A549 (cell line): Measurements from ENCODE around the gene ITPRID1. TPM values are rescaled to one million over a fixed set of nuclear protein-coding genes. Genes with fewer than 3 reads are reported as not detected.

Source experiments
- ATAC-seq, 2 experiments: fragments of 200-7000 bp in 1 of 2; fragments of >200 bp in 1 of 2; cut with Nextera tagmentation in 1 of 2; cut with Tn5 transposase in 1 of 2; 3 replicates each; pipeline versions ENCODE4 v1.8.0 to v1.9.1; 2018 to 2020; ENCODE audit warnings: mild to moderate bottlenecking in 1 of 2, moderate library complexity in 1 of 2
- CTCF ChIA-PET: fragments of 300-600 bp; sonication (Branson Sonifier 250); formaldehyde crosslinking; extraction: SDS; loops from one replicate; lab custom pipeline; 2021; ENCODE audit warnings: antibody characterized with exemption, inconsistent platforms; lab: Yijun Ruan, JAX
- POLR2A ChIA-PET: fragments of 350-600 bp; formaldehyde crosslinking; extraction: SDS; loops from one replicate; lab custom pipeline; 2021; ENCODE audit warnings: antibody characterized with exemption, inconsistent platforms; lab: Yijun Ruan, JAX
- DNase-seq, 2 experiments: peaks; one replicate each; pipeline versions ENCODE4 v3.0.0 to v3.0.0-alpha.2; 2011 to 2016; ENCODE audit warnings: low read depth in 1 of 2, low spot score in 1 of 2
- FAIRE-seq: peaks from 2 replicates; lab custom pipeline; 2011; peaks lifted over from hg19 to GRCh38; lab: Jason Lieb, UNC
- H3K27ac ChIP-seq, 2 experiments: fragments of >200 bp; sonication (Bioruptor Twin); formaldehyde crosslinking; 3 replicates each; pipeline ENCODE4 v1.5.1; 2016 to 2017
- H3K4me1 ChIP-seq: fragments of >200 bp; sonication (Bioruptor Twin); formaldehyde crosslinking; 3 replicates; pipeline ENCODE4 v1.6.1; 2016
- H3K4me2 ChIP-seq: fragments of >200 bp; sonication (Bioruptor Twin); formaldehyde crosslinking; 3 replicates; pipeline ENCODE4 v1.6.1; 2016
- H3K4me3 ChIP-seq: fragments of >200 bp; sonication (Bioruptor Twin); formaldehyde crosslinking; 3 replicates; pipeline ENCODE4 v1.5.1; 2016
- H3K9me3 ChIP-seq: fragments of >200 bp; sonication (Bioruptor Twin); formaldehyde crosslinking; 3 replicates; pipeline ENCODE4 v1.6.1; 2016
- BCL3 ChIP-seq: fragments of >200 bp; sonication (Bioruptor Twin); formaldehyde crosslinking; IDR thresholded peaks from 3 replicates; pipeline ENCODE4 v1.6.1; 2016
- CBX8 ChIP-seq: fragments of 200-600 bp; sonication (generic); IDR thresholded peaks from 2 replicates; pipeline ENCODE4 v1.6.1; 2016
- CEBPB ChIP-seq, 2 experiments: fragments of >200 bp in 1 of 2; sonication (Bioruptor Twin) in 1 of 2; formaldehyde crosslinking in 1 of 2; IDR thresholded peaks; 2 replicates each; pipeline ENCODE4 v1.6.1; 2012 to 2016
- CHD2 ChIP-seq: fragments of 150-350 bp; IDR thresholded peaks from 2 replicates; pipeline ENCODE4 v1.6.1; 2014; ENCODE audit warnings: low read length; ENCODE audit not compliant: partially characterized antibody
- CHD4 ChIP-seq: fragments of 200-600 bp; sonication (generic); IDR thresholded peaks from 2 replicates; pipeline ENCODE4 v1.6.1; 2016; ENCODE audit warnings: antibody characterized with exemption, mild to moderate bottlenecking, borderline replicate concordance
- E2F6 ChIP-seq: IDR thresholded peaks from 2 replicates; pipeline ENCODE4 v1.6.1; 2012; ENCODE audit warnings: low read depth, borderline replicate concordance
- FOSL2 ChIP-seq, 2 experiments: fragments of 450-650 bp in 1 of 2; fragments of >200 bp in 1 of 2; sonication (Bioruptor Twin) in 1 of 2; formaldehyde crosslinking; IDR thresholded peaks; 2 replicates each; pipeline versions ENCODE4 v1.5.0 to v1.6.1; 2016 to 2020; ENCODE audit warnings: mild to moderate bottlenecking in 1 of 2, moderate library complexity in 1 of 2
- HDAC2 ChIP-seq: fragments of 200-600 bp; sonication (generic); IDR thresholded peaks from 2 replicates; pipeline ENCODE4 v1.6.1; 2016
- HES2 ChIP-seq: fragments of >200 bp; sonication (Bioruptor Twin); formaldehyde crosslinking; IDR thresholded peaks from 2 replicates; pipeline ENCODE4 v1.6.1; 2016
- HOXB13 ChIP-seq: fragments of 250-450 bp; sonication (Bioruptor Pico); IDR thresholded peaks from 2 replicates; pipeline ENCODE4 v1.5.0; 2020; ENCODE audit warnings: low read depth, mild to moderate bottlenecking, moderate library complexity
- HOXB5 ChIP-seq: fragments of 250-450 bp; sonication (Bioruptor Pico); IDR thresholded peaks from 2 replicates; pipeline ENCODE4 v1.5.0; 2020; ENCODE audit warnings: mild to moderate bottlenecking, moderate library complexity
- JUNB ChIP-seq: fragments of >200 bp; sonication (Bioruptor Twin); formaldehyde crosslinking; IDR thresholded peaks from 2 replicates; pipeline ENCODE4 v1.6.1; 2016
- KDM1A ChIP-seq: fragments of 200-600 bp; sonication (generic); IDR thresholded peaks from 2 replicates; pipeline ENCODE4 v1.6.1; 2016; ENCODE audit warnings: low read depth, mild to moderate bottlenecking
- MAFK ChIP-seq: fragments of 450-650 bp; IDR thresholded peaks from 2 replicates; pipeline ENCODE4 v1.6.1; 2014; ENCODE audit not compliant: partially characterized antibody
- MYC ChIP-seq: IDR thresholded peaks from 2 replicates; pipeline ENCODE4 v1.6.1; 2012; ENCODE audit warnings: mild to moderate bottlenecking, inconsistent platforms, low read length, improper control_type of control experiment, borderline replicate concordance
- NFE2L2 ChIP-seq: fragments of 150-350 bp; conservative IDR thresholded peaks from 2 replicates; pipeline ENCODE4 v1.6.1; 2014; ENCODE audit warnings: low read length
- NR3C1 ChIP-seq: fragments of >200 bp; sonication (Bioruptor Twin); formaldehyde crosslinking; IDR thresholded peaks from 3 replicates; pipeline ENCODE4 v1.6.1; 2017
- PHF8 ChIP-seq: fragments of 200-600 bp; sonication (generic); IDR thresholded peaks from 2 replicates; pipeline ENCODE4 v1.6.1; 2016; ENCODE audit warnings: low read depth, mild to moderate bottlenecking, antibody characterized with exemption, moderate library complexity, borderline replicate concordance
- POLR2AphosphoS2 ChIP-seq: conservative IDR thresholded peaks from 2 replicates; pipeline ENCODE4 v1.6.1; 2012; ENCODE audit warnings: low read length, improper control_type of control experiment, inconsistent platforms
- RAD21 ChIP-seq, 2 experiments: fragments of >200 bp in 1 of 2; sonication (Bioruptor Twin) in 1 of 2; formaldehyde crosslinking in 1 of 2; IDR thresholded peaks in 1 of 2; conservative IDR thresholded peaks in 1 of 2; 2 replicates in 1 of 2; 3 replicates in 1 of 2; pipeline ENCODE4 v1.6.1; 2012 to 2018; ENCODE audit warnings: inconsistent platforms in 1 of 2
- RARB ChIP-seq: fragments of 250-450 bp; sonication (Bioruptor Pico); IDR thresholded peaks from 2 replicates; pipeline ENCODE4 v1.8.0; 2021; ENCODE audit warnings: mild to moderate bottlenecking, moderate library complexity
- RNF2 ChIP-seq: fragments of 200-600 bp; sonication (generic); IDR thresholded peaks from 2 replicates; pipeline ENCODE4 v1.6.1; 2016; ENCODE audit warnings: low read depth, mild to moderate bottlenecking, antibody characterized with exemption, moderate library complexity, borderline replicate concordance
- SMC3 ChIP-seq: fragments of >200 bp; sonication (Bioruptor Twin); formaldehyde crosslinking; IDR thresholded peaks from 3 replicates; pipeline ENCODE4 v1.6.1; 2018; ENCODE audit warnings: inconsistent platforms
- TFCP2L1 ChIP-seq: fragments of 250-450 bp; sonication (Bioruptor Pico); IDR thresholded peaks from 2 replicates; pipeline ENCODE4 v1.5.0; 2021; ENCODE audit warnings: mild to moderate bottlenecking
- ZSCAN20 ChIP-seq: fragments of 250-450 bp; sonication (Bioruptor Pico); IDR thresholded peaks from 2 replicates; pipeline ENCODE4 v1.8.0; 2022; ENCODE audit warnings: mild to moderate bottlenecking, moderate library complexity
- WGBS: methylation state at CpG from one replicate; pipeline ENCODE4 v1.1.6; 2017; ENCODE audit errors: missing lambda C conversion rate; 5-methylcytosine and 5-hydroxymethylcytosine counted together
- polyA plus RNA-seq, 4 experiments: library from polyadenylated mRNA; depleted of rRNA in 3 of 4; stranded (reverse); fragments of >200 nt; fragmentation: RNase III in 1 of 4; extraction: RNeasy Plus Mini Kit Qiagen cat#74134 plus additional on column Dnase treatment in 1 of 4; gene quantifications; 2 replicates in 3 of 4; 3 replicates in 1 of 4; pipeline ENCODE4 v1.2.3, GENCODE V29; 2011 to 2017
- TF ChIP-seq, protein P1 (sequence below): IDR thresholded peaks from 2 replicates; pipeline ENCODE4 v1.6.1; 2012

Gene ITPRID1
- polyA plus RNA-seq, 2 of the 4 experiments (the other 2 are of a cell fraction), result not detected

- H3K4me1 ChIP-seq, result no peaks in the 10 kb centered on the region
- peaks cover 8% of the 10 kb centered on the region; the same call in 2 of the 3 replicates for H3K9me3 ChIP-seq
- no peak overlapping the region for H3K4me3 ChIP-seq
- ATAC-seq (no peak), DNase-seq (no peak), FAIRE-seq (no peak)
- ChIA-PET POLR2A (no interaction called here), CTCF (interaction anchor here (0.6 kb wide), 1 partner anchor 139 kb away, joined by 4 read pairs; no protein-coding TSS in a partner anchor)
- TF ChIP-seq CHD4 (0 out of 2 replicates have a peak, but pooled peaks have one; percentile 68), HES2 (no peak), HDAC2 (peak; percentile 64; the same call in 1 of the 2 replicates)
- no peak overlapping the region for H3K4me2 ChIP-seq
- H3K27ac ChIP-seq, result no peak overlapping the region
These were observed 81.5 kb downstream of the ITPRID1 start for GRCh38 chr7:31595390-31595789.

GRCh38 chr7:31602041-31602625 lies 88.2 kb downstream of the ITPRID1 start:
- ATAC-seq (no peak), FAIRE-seq (no peak), DNase-seq (no peak)
- Histone ChIP-seq H3K4me1 (no peaks in the 10 kb centered on the region), H3K27ac (no peak overlapping the region), H3K9me3 (no peaks in the 10 kb centered on the region), H3K4me3 (no peak overlapping the region), H3K4me2 (no peak overlapping the region)
- ChIA-PET CTCF (no interaction called here), POLR2A (no interaction called here)
- no peak for TF ChIP-seq HOXB13
- TF ChIP-seq NR3C1, result no peak
- TF ChIP-seq HOXB5 (CRISPR knock-in tag), result no peak
- TF ChIP-seq CBX8, result no peak
- no peak for TF ChIP-seq JUNB
- no peak for TF ChIP-seq ZSCAN20 (CRISPR knock-in tag)
- no peak for TF ChIP-seq PHF8
- no peak for TF ChIP-seq CHD2
- TF ChIP-seq POLR2AphosphoS2, result no peak
- TF ChIP-seq KDM1A, result no peak
- TF ChIP-seq RARB (CRISPR knock-in tag), result no peak
- TF ChIP-seq MYC, result no peak
- no peak for TF ChIP-seq CHD4
- WGBS, result 52% methylated on average over 5 of the region's 5 CpGs

GRCh38 chr7:31603046-31603445 lies 89.2 kb downstream of the ITPRID1 start:
- Histone ChIP-seq H3K4me1 (no peaks in the 10 kb centered on the region), H3K9me3 (no peaks in the 10 kb centered on the region), H3K4me2 (no peak overlapping the region), H3K4me3 (no peak overlapping the region), H3K27ac (no peak overlapping the region)
- CTCF ChIA-PET, result no interaction called here
- ATAC-seq (no peak), FAIRE-seq (no peak), DNase-seq (no peak)
- POLR2A ChIA-PET, result no interaction called here
- WGBS, result 14% methylated on average over 5 of the region's 5 CpGs
- TF ChIP-seq CEBPB (IDR thresholded peaks at IDR 0.05), result no peak
- TF ChIP-seq RAD21 (conservative IDR thresholded peaks at IDR 0.05 in 1 of 2, IDR thresholded peaks at IDR 0.05 in 1 of 2), result no peak
- TF ChIP-seq TFCP2L1, result no peak
- no peak for TF ChIP-seq SMC3
- no peak for TF ChIP-seq MAFK
- no peak for TF ChIP-seq BCL3

- ChIA-PET POLR2A (no interaction called here), CTCF (interaction anchor here (1.4 kb wide), 1 partner anchor 479 kb away, joined by 3 read pairs; no protein-coding TSS in a partner anchor)
- Histone ChIP-seq H3K4me1 (no peaks in the 10 kb centered on the region), H3K4me2 (no peak overlapping the region), H3K4me3 (no peak overlapping the region), H3K27ac (no peak overlapping the region)
- FAIRE-seq (no peak), DNase-seq (no peak)
- 19% methylated on average over 1 of the region's 1 CpG for WGBS
- TF ChIP-seq NFE2L2, result no peak
- no peak for TF ChIP-seq RARB (CRISPR knock-in tag)
- no peak for TF ChIP-seq RNF2
- TF ChIP-seq, protein P1, sequence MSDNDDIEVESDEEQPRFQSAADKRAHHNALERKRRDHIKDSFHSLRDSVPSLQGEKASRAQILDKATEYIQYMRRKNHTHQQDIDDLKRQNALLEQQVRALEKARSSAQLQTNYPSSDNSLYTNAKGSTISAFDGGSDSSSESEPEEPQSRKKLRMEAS, result no peak
- TF ChIP-seq E2F6, result no peak
- TF ChIP-seq FOSL2 (IDR thresholded peaks at IDR 0.05), result no peak
- TF ChIP-seq FOSL2 (CRISPR knock-in tag; IDR thresholded peaks at IDR 0.05), result no peak
- TF ChIP-seq, all 56 proteins: peak for 0
- ATAC-seq, result no peak
- no peaks in the 10 kb centered on the region for H3K9me3 ChIP-seq
These were observed 99.7 kb downstream of the ITPRID1 start for GRCh38 chr7:31613604-31614003.
